NCI-H345 treated with DMSO at 0.1 percent for 48 hours (cell line): ENCODE data around the gene DUSP16.
"Not testable (repeated sequence)": the region's sequence is repeated elsewhere in the genome, so short reads cannot be mapped to it uniquely, and the experiment has no call there.

Experiments used
- DNase-seq: peaks from one replicate; lab custom pipeline; 2025; ENCODE audit not compliant: unreplicated experiment; lab: John Stamatoyannopoulos, UW

The DUSP16 gene

GRCh38 chr12:12471982-12472961, 90.4 kb downstream of the DUSP16 start:
- not testable (repeated sequence) for DNase-seq

- DNase-seq, result no peak
Measured at GRCh38 chr12:12470751-12471306, 91.8 kb downstream of the DUSP16 start.

- DNase-seq, result no peak
Measured at GRCh38 chr12:12469386-12469785, 93.3 kb downstream of the DUSP16 start.

- DNase-seq, result no peak
Measured at GRCh38 chr12:12468575-12468974, 94.1 kb downstream of the DUSP16 start.

- DNase-seq, result no peak
Measured at GRCh38 chr12:12467688-12468261, 94.9 kb downstream of the DUSP16 start.

GRCh38 chr12:12467264-12467663, 95.4 kb downstream of the DUSP16 start:
- no peak for DNase-seq

GRCh38 chr12:12466157-12466556, 96.5 kb downstream of the DUSP16 start:
- DNase-seq, result no peak

- DNase-seq, result no peak
Measured at GRCh38 chr12:12465522-12465921, 97.1 kb downstream of the DUSP16 start.

- no peak for DNase-seq
Measured at GRCh38 chr12:12461923-12462315, 100.7 kb downstream of the DUSP16 start.

- DNase-seq, result no peak
Measured at GRCh38 chr12:12460935-12461922, 101.4 kb downstream of the DUSP16 start.

- no peak for DNase-seq
Measured at GRCh38 chr12:12456637-12457036, 106.0 kb downstream of the DUSP16 start.

GRCh38 chr12:12454315-12454714, 108.3 kb downstream of the DUSP16 start:
- no peak for DNase-seq

GRCh38 chr12:12453635-12454034, 109.0 kb downstream of the DUSP16 start:
- DNase-seq, result no peak

GRCh38 chr12:12452326-12452902, 110.2 kb downstream of the DUSP16 start:
- no peak for DNase-seq

GRCh38 chr12:12451098-12451497, 111.6 kb downstream of the DUSP16 start:
- no peak for DNase-seq

- no peak for DNase-seq
Measured at GRCh38 chr12:12450043-12450471, 112.6 kb downstream of the DUSP16 start.

- DNase-seq, result no peak
Measured at GRCh38 chr12:12449533-12450025, 113.1 kb downstream of the DUSP16 start.

- DNase-seq, result no peak
Measured at GRCh38 chr12:12447837-12448236, 114.8 kb downstream of the DUSP16 start.

- DNase-seq, result no peak
Measured at GRCh38 chr12:12447236-12447635, 115.4 kb downstream of the DUSP16 start.

- no peak for DNase-seq
Measured at GRCh38 chr12:12446786-12447185, 115.9 kb downstream of the DUSP16 start.
